ENCODE measurements around the gene MYH16. TPM values are rescaled to one million over a fixed set of nuclear protein-coding genes. Genes with fewer than 3 reads are reported as not detected.
"Not testable (repeated sequence)": the region's sequence is repeated elsewhere in the genome, so short reads cannot be mapped to it uniquely, and the experiment has no call there.

The MYH16 gene
- total and polyA plus RNA-seq, 2 experiments from 2014 or later = not detected

DNA sequence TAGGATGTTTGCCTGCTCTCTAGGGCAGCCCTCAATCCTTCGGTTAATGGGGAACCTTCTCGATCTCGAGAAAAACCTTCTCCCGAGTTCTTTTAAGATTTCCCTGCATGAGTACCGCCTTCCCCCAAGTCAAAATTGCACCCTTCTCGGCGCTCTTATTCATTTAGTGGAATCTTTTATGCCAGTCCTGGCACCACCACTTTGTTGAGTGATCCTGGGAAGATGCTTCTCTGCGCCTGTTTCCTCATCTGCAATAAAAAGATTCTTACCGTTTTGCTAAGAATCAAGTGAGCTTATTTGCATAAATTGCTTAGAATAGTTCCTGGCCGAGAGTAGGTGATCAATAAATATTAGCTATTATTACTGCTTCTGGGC lies 53.8 kb downstream of the MYH16 start:
- H3K36me3 ChIP-seq (ENCODE audit: insufficient read depth) = no peaks in the 10 kb centered on the region
- no peak for ATAC-seq

DNA sequence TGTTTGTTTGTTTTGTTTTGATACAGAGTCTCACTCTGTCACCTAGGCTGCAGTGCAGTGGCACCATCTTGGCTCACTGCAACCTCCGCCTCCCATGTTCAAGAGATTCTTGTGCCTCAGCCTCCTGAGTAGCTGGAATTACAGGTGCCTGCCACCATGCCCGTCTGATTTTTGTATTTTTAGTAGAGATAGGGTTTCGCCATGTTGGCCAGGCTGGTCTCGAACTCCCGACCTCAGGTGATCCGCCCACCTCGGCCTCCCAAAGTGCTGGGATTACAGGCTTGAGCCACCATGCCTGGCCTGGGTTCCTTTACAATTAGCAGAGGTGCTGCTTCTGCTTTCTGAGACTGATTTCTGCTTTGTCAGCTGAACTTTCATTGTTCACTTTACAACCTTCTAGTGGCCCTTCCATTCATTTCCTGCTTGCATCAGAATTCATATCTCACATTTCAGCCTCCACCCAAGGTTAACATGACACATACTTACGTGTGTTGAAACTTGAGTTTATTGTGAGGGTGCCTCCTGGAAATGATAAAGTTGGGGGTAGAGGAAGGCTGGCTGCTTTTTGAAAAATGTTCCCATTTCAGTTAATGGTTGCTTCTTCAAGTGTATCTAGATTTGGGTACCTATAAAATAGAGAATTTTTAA lies 57.8 kb downstream of the MYH16 start:
- not testable (repeated sequence) for H3K4me1 ChIP-seq (ENCODE audit: insufficient read depth); H3F3A ChIP-seq (replicated peaks; ENCODE audit: low read depth); H3K27me3 ChIP-seq (ENCODE audit: insufficient read depth); H3K27ac ChIP-seq (ENCODE audit: low read depth); H3K27ac Mint-ChIP-seq; H3K4me2 ChIP-seq; H3K4me1 Mint-ChIP-seq; H3K4me3 Mint-ChIP-seq; DNase-seq (ENCODE audit: low spot score); H3K9me3 Mint-ChIP-seq; H3K9me2 ChIP-seq (ENCODE audit: insufficient read depth); H3K36me3 ChIP-seq (ENCODE audit: insufficient read depth); H3K4me3 ChIP-seq; H2AFZ ChIP-seq; H3K27me3 Mint-ChIP-seq (ENCODE audit: insufficient read depth, low read depth, poor library complexity); ATAC-seq
- peaks cover 72% of the 10 kb centered on the region for H3K79me2 ChIP-seq (replicated peaks; ENCODE audit: insufficient read depth)
- peaks cover 16% of the 10 kb centered on the region for H3K36me3 Mint-ChIP-seq (ENCODE audit: low read depth)
- H4K20me1 ChIP-seq (replicated peaks; ENCODE audit: insufficient read depth) = peaks cover 29% of the 10 kb centered on the region

More for the DNA sequence above, 53.8 kb downstream of the MYH16 start:
- no peaks in the 10 kb centered on the region for H3K9me2 ChIP-seq (ENCODE audit: insufficient read depth)
- Mint-ChIP-seq H3K36me3 (ENCODE audit: low read depth) (no peaks in the 10 kb centered on the region; the same call in 2 of the 3 replicates), H3K4me3 (peak overlapping the region; percentile 80), H3K27me3 (ENCODE audit: insufficient read depth, low read depth, poor library complexity) (peaks cover 9% of the 10 kb centered on the region), H3K27ac (peak overlapping the region; percentile 51; the same call in 1 of the 2 replicates), H3K4me1 (peaks cover 9% of the 10 kb centered on the region), H3K9me3 (no peaks in the 10 kb centered on the region)
- H3F3A ChIP-seq (replicated peaks; ENCODE audit: low read depth) = 0 out of 2 replicates have a peak, but pooled peaks cover 5% of the 10 kb centered on the region
- TF ChIP-seq JUNB (IDR thresholded peaks at IDR 0.05; ENCODE audit: unreplicated experiment) = no peak
- TF ChIP-seq CREB1 (CRISPR knock-in tag; IDR thresholded peaks at IDR 0.05; ENCODE audit: low read depth) = no peak
- no peak for TF ChIP-seq ZNF331 (CRISPR knock-in tag; IDR thresholded peaks at IDR 0.05; ENCODE audit: low read depth)
- TF ChIP-seq, protein P1, sequence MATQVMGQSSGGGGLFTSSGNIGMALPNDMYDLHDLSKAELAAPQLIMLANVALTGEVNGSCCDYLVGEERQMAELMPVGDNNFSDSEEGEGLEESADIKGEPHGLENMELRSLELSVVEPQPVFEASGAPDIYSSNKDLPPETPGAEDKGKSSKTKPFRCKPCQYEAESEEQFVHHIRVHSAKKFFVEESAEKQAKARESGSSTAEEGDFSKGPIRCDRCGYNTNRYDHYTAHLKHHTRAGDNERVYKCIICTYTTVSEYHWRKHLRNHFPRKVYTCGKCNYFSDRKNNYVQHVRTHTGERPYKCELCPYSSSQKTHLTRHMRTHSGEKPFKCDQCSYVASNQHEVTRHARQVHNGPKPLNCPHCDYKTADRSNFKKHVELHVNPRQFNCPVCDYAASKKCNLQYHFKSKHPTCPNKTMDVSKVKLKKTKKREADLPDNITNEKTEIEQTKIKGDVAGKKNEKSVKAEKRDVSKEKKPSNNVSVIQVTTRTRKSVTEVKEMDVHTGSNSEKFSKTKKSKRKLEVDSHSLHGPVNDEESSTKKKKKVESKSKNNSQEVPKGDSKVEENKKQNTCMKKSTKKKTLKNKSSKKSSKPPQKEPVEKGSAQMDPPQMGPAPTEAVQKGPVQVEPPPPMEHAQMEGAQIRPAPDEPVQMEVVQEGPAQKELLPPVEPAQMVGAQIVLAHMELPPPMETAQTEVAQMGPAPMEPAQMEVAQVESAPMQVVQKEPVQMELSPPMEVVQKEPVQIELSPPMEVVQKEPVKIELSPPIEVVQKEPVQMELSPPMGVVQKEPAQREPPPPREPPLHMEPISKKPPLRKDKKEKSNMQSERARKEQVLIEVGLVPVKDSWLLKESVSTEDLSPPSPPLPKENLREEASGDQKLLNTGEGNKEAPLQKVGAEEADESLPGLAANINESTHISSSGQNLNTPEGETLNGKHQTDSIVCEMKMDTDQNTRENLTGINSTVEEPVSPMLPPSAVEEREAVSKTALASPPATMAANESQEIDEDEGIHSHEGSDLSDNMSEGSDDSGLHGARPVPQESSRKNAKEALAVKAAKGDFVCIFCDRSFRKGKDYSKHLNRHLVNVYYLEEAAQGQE (IDR thresholded peaks at IDR 0.05; ENCODE audit: unreplicated experiment) = no peak
- TF ChIP-seq STAT1 (IDR thresholded peaks at IDR 0.05; ENCODE audit: unreplicated experiment) = no peak
- no peak for TF ChIP-seq EZH2 (IDR thresholded peaks at IDR 0.05; ENCODE audit: low read depth, unreplicated experiment)
- no peak for TF ChIP-seq EZH2phosphoT487 (IDR thresholded peaks at IDR 0.05; ENCODE audit: unreplicated experiment)
- TF ChIP-seq POLR2AphosphoS5 (IDR thresholded peaks at IDR 0.05; ENCODE audit: low read depth) = no peak
- TF ChIP-seq NANOG (IDR thresholded peaks at IDR 0.05; ENCODE audit: borderline replicate concordance) = no peak
- H2AFZ ChIP-seq = peak overlapping the region; percentile 100
- H3K4me1 ChIP-seq (ENCODE audit: insufficient read depth) = peaks cover 10% of the 10 kb centered on the region
- no peak for DNase-seq (ENCODE audit: low spot score)
- H3K27ac ChIP-seq (ENCODE audit: low read depth) = peak overlapping the region; percentile 78; the same call in 1 of the 2 replicates
- no peaks in the 10 kb centered on the region for H3K27me3 ChIP-seq (ENCODE audit: insufficient read depth)
- H3K4me3 ChIP-seq = peak overlapping the region; percentile 99
- H3K4me2 ChIP-seq = peak overlapping the region; percentile 97
- peaks cover 22% of the 10 kb centered on the region for H4K20me1 ChIP-seq (replicated peaks; ENCODE audit: insufficient read depth)
- H3K79me2 ChIP-seq (replicated peaks; ENCODE audit: insufficient read depth) = peaks cover 53% of the 10 kb centered on the region
